SU-DHL-6 (cell line): Measurements from ENCODE around the gene MOG.

Experiments used
- H2AFZ ChIP-seq: fragments of 200-600 bp; sonication (generic); 2 replicates; pipeline ENCODE4 v1.6.1; 2014; ENCODE audit warnings: low read depth, mild to moderate bottlenecking, moderate library complexity, mixed read lengths, antibody characterized with exemption, low read length; ENCODE audit not compliant: severe bottlenecking
- H3F3A ChIP-seq: fragments of 200-600 bp; shearing (Covaris generic); 2 replicates; pipeline ENCODE4 v1.6.0; 2016; ENCODE audit warnings: antibody characterized with exemption, mild to moderate bottlenecking; ENCODE audit not compliant: insufficient read depth
- H3K27ac ChIP-seq: fragments of 200-600 bp; sonication (generic); 2 replicates; pipeline ENCODE4 v1.5.1; 2016; ENCODE audit warnings: low read depth, mild to moderate bottlenecking, low read length, moderate library complexity, mixed read lengths
- H3K27me3 ChIP-seq: fragments of 200-600 bp; sonication (generic), shearing (Covaris generic); 2 replicates; pipeline ENCODE4 v1.6.0; 2014; ENCODE audit warnings: mild to moderate bottlenecking, low read length
- H3K36me3 ChIP-seq: fragments of 200-600 bp; sonication (generic); 2 replicates; pipeline ENCODE4 v1.6.1; 2014; ENCODE audit warnings: mild to moderate bottlenecking, low read length, mixed read lengths
- H3K4me2 ChIP-seq: fragments of 300-600, 200-600 bp; shearing (Covaris generic), sonication (generic); 2 replicates; pipeline ENCODE4 v1.6.0; 2014; ENCODE audit warnings: low read length, low read depth, mild to moderate bottlenecking; ENCODE audit not compliant: poor library complexity, severe bottlenecking
- H3K4me3 ChIP-seq: fragments of 200-600 bp; sonication (generic); 2 replicates; pipeline ENCODE4 v1.5.1; 2014; ENCODE audit warnings: antibody characterized with exemption, low read length, mild to moderate bottlenecking, mixed read lengths; ENCODE audit not compliant: insufficient read depth, poor library complexity, severe bottlenecking
- H3K79me2 ChIP-seq: fragments of 200-600 bp; sonication (generic); 2 replicates; pipeline ENCODE4 v1.6.1; 2014; ENCODE audit warnings: mild to moderate bottlenecking, low read length, moderate library complexity; ENCODE audit not compliant: insufficient read depth
- H3K9ac ChIP-seq: fragments of 200-600 bp; sonication (generic); 2 replicates; pipeline ENCODE4 v1.7.0; 2014; ENCODE audit warnings: mild to moderate bottlenecking, low read length
- H3K9me2 ChIP-seq: fragments of 200-600 bp; sonication (generic); replicated peaks from 2 replicates; pipeline ENCODE4 v1.6.1; 2014; ENCODE audit warnings: low read length; ENCODE audit not compliant: insufficient read depth
- H3K9me3 ChIP-seq: fragments of 200-600 bp; sonication (generic); 2 replicates; pipeline ENCODE4 v1.6.1; 2014; ENCODE audit warnings: low read length, mixed read lengths; ENCODE audit not compliant: insufficient read depth
- H4K20me1 ChIP-seq: fragments of 200-600 bp; sonication (generic); 2 replicates; pipeline ENCODE4 v1.6.1; 2014; ENCODE audit warnings: low read depth, mild to moderate bottlenecking, antibody characterized with exemption, low read length, moderate library complexity, mixed read lengths
- EZH2phosphoT487 ChIP-seq: fragments of 200-600 bp; sonication (generic), shearing (Covaris generic); conservative IDR thresholded peaks from 2 replicates; pipeline ENCODE4 v1.6.1; 2018; ENCODE audit warnings: mild to moderate bottlenecking, antibody characterized with exemption, low read length, moderate library complexity, mixed read lengths
- TF ChIP-seq, protein P1 (sequence below): fragments of 200-600 bp; sonication (generic); IDR thresholded peaks from one replicate; pipeline ENCODE4 v1.5.1; 2017; ENCODE audit warnings: antibody characterized with exemption, mild to moderate bottlenecking, low read length, moderate library complexity; ENCODE audit not compliant: insufficient read depth, poor library complexity, severe bottlenecking

The MOG gene

DNA sequence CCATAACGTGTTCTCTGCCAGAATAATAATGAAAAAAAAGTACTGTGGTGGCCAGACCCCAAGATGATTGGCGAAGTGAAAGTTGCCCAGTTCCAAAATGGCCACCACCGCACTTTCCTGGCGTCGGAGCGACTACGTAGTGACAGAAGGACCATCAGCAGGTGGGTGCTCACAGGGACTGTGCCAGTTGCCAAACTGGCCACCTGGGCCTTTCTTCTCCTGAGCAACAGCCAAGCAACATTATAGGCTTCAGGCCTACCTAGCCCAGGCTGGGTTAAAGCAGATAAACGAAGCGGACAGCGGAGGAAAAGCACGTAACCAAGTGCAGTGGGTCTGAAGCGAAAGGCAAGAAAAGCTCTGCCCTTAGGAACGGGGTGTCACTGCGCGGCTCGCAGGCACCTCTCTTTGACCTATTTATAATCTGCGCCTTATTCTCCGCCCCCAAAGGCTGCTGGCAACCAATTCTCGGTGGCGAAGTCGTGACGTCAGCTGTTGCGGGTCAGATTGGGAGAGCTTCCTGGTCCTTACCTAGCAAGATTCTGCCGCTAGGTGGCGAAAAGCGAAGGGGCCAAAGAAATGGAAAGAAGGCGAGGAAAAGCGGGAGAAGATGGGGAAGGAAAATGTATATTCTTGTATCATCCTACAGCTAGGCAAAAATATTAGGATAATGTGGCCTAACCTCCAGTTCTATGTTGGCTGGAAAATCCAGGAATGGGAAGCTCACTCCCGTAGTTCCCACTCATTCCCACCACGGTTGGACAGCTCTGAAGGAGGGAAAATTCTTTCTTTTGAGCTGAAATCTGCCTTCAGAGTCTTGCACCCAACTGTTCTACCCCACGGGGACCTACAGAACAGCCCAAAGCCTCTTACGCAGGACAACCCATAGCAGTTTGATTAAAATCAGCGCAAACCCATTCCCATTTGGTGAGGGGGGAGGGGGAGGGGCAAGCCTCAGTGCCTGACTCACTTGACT, 6.9 kb upstream of the MOG start:
- Histone ChIP-seq H4K20me1 (no peaks in the 10 kb centered on the region), H3K36me3 (no peaks in the 10 kb centered on the region), H3K27ac (peak overlapping the region; percentile 9; the same call in 1 of the 2 replicates), H3K9me3 (no peaks in the 10 kb centered on the region), H3F3A (peaks cover 3% of the 10 kb centered on the region; the same call in 1 of the 2 replicates), H2AFZ (peak overlapping the region; percentile 83), H3K4me2 (peak overlapping the region; percentile 66), H3K27me3 (no peaks in the 10 kb centered on the region), H3K4me3 (peak overlapping the region; percentile 44), H3K79me2 (no peaks in the 10 kb centered on the region), H3K9me2 (no peaks in the 10 kb centered on the region), H3K9ac (peak overlapping the region; percentile 45)
- TF ChIP-seq EZH2phosphoT487, result no peak
- TF ChIP-seq, protein P1, sequence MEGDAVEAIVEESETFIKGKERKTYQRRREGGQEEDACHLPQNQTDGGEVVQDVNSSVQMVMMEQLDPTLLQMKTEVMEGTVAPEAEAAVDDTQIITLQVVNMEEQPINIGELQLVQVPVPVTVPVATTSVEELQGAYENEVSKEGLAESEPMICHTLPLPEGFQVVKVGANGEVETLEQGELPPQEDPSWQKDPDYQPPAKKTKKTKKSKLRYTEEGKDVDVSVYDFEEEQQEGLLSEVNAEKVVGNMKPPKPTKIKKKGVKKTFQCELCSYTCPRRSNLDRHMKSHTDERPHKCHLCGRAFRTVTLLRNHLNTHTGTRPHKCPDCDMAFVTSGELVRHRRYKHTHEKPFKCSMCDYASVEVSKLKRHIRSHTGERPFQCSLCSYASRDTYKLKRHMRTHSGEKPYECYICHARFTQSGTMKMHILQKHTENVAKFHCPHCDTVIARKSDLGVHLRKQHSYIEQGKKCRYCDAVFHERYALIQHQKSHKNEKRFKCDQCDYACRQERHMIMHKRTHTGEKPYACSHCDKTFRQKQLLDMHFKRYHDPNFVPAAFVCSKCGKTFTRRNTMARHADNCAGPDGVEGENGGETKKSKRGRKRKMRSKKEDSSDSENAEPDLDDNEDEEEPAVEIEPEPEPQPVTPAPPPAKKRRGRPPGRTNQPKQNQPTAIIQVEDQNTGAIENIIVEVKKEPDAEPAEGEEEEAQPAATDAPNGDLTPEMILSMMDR, result peak; percentile 100

DNA sequence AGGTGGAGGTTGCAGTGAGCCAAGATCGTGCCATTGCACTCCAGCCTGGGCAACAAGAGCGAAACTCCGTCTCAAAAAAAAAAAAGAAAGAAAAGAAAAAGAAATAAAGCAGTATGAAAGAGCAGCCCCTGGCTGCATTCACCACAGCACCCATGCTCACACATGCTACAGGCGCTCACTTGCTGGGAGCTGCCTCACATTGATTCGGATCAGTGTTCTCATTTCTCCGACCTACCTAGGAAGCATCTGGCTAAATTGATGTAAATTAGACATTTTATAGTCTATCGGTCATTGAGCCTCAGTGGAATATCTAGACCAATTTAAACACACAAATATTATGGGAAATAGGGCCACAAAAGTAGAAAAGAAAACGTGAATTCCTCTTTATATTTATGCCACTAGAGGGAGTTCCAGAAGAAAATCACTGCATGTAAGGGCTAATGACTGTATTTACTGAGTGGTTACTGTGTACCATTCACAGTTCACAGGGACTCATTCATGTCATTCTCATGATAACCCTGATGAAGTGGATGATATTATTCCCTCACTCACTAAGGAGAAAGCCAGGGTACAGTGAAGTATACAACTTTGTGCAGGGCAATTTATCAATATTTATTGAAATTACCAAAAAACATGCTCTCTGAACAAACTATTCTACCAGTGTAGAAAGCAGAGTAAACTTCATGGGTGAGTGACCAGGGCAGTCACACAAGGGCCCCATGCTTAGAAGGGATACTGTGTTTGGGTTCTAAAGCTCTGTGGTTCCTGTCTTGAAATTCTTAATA, 5.3 kb upstream of the MOG start:
- H3K27ac ChIP-seq, result no peak overlapping the region
- H3K4me2 ChIP-seq, result no peak overlapping the region
- H3K9me3 ChIP-seq, result no peaks in the 10 kb centered on the region
- H3K9me2 ChIP-seq, result no peaks in the 10 kb centered on the region
- H3K79me2 ChIP-seq, result no peaks in the 10 kb centered on the region
- peaks cover 3% of the 10 kb centered on the region; the same call in 1 of the 2 replicates for H3F3A ChIP-seq
- H3K9ac ChIP-seq, result no peak overlapping the region
- H3K27me3 ChIP-seq, result no peaks in the 10 kb centered on the region
- H3K36me3 ChIP-seq, result no peaks in the 10 kb centered on the region
- TF ChIP-seq EZH2phosphoT487, result no peak
- TF ChIP-seq, protein P1, result peak; percentile 74
- no peak overlapping the region for H2AFZ ChIP-seq
- no peak overlapping the region for H3K4me3 ChIP-seq
- H4K20me1 ChIP-seq, result no peaks in the 10 kb centered on the region

DNA sequence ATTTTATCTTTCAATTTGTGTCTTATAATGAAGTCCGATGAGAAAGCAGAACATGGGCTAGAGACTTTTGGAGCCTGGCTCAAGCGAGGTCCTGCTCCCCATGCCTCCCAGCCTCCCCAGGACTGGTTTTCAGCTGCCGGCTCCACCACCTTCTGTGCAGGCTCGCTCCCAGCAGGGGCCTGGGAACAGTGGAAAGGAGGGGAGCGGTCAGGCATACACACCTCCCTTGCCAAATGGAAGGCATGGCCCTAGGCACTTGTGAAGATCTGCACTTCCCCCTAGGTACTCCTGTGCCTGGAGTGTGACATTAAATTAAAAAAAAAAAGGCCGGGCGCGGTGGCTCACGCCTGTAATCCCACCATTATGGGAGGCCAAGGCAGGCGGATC, 4.7 kb upstream of the MOG start:
- Histone ChIP-seq H3K9me2 (no peaks in the 10 kb centered on the region), H4K20me1 (no peaks in the 10 kb centered on the region), H3K36me3 (no peaks in the 10 kb centered on the region), H3F3A (peaks cover 3% of the 10 kb centered on the region; the same call in 1 of the 2 replicates), H3K79me2 (no peaks in the 10 kb centered on the region), H3K27ac (no peak overlapping the region), H3K9ac (no peak overlapping the region), H2AFZ (no peak overlapping the region), H3K4me3 (no peak overlapping the region), H3K27me3 (no peaks in the 10 kb centered on the region), H3K4me2 (no peak overlapping the region), H3K9me3 (no peaks in the 10 kb centered on the region)
- no peak for TF ChIP-seq EZH2phosphoT487
- TF ChIP-seq, protein P1, result no peak
